ENCODE measurements around the gene MYO7B. TPM values are rescaled to one million over a fixed set of nuclear protein-coding genes. Genes with fewer than 3 reads are reported as not detected.

The MYO7B gene
- polyA plus RNA-seq, 2 of the 4 experiments (the other 2 are of a cell fraction): 0.04 to 0.09 TPM

GRCh38 chr2:127659408-127660290 lies 124.2 kb downstream of the MYO7B start:
- Histone ChIP-seq H3K4me3 (no peak overlapping the region), H3K4me1 (no peaks in the 10 kb centered on the region), H3K27ac (no peak overlapping the region), H3K9me3 (no peaks in the 10 kb centered on the region), H3K4me2 (no peak overlapping the region)
- 78% methylated on average over 11 of the region's 14 CpGs for WGBS (ENCODE audit: missing lambda C conversion rate)
- FAIRE-seq (no peak), ATAC-seq (no peak), DNase-seq (ENCODE audit: low read depth in 1 of 2, low spot score in 1 of 2) (no peak)
- ChIA-PET POLR2A (no interaction called here), CTCF (interaction anchor here (0.9 to 1.4 kb wide), 3 partner anchors 9 to 36 kb away, joined by 3 to 6 read pairs (median 4); no protein-coding TSS in a partner anchor)
- TF ChIP-seq MAFK (IDR thresholded peaks at IDR 0.05; ENCODE audit: partially characterized antibody) (peak; percentile 63), ELK1 (IDR thresholded peaks at IDR 0.05; ENCODE audit: low read depth, low read length) (no peak)

- FAIRE-seq (no peak), DNase-seq (ENCODE audit: low read depth in 1 of 2, low spot score in 1 of 2) (no peak), ATAC-seq (no peak)
- TF ChIP-seq CHD2 (IDR thresholded peaks at IDR 0.05; ENCODE audit: low read length, partially characterized antibody): no peak
- no peak for TF ChIP-seq PHF8 (IDR thresholded peaks at IDR 0.05; ENCODE audit: borderline replicate concordance, low read depth)
- WGBS (ENCODE audit: missing lambda C conversion rate): 84% methylated on average over 10 of the region's 10 CpGs
- H3K9me3 ChIP-seq: no peaks in the 10 kb centered on the region
- POLR2A ChIA-PET: no interaction called here
- H3K4me2 ChIP-seq: no peak overlapping the region
- no peaks in the 10 kb centered on the region for H3K4me1 ChIP-seq
- H3K4me3 ChIP-seq: no peak overlapping the region
- no peak overlapping the region for H3K27ac ChIP-seq
- CTCF ChIA-PET: interaction anchor here (1.3 to 1.4 kb wide), 2 partner anchors 10 to 26 kb away, joined by 4 to 6 read pairs; no protein-coding TSS in a partner anchor
These were observed 124.8 kb downstream of the MYO7B start for GRCh38 chr2:127660291-127660578.

GRCh38 chr2:127661072-127661649 lies 125.7 kb downstream of the MYO7B start:
- 89% methylated on average over 14 of the region's 14 CpGs for WGBS (ENCODE audit: missing lambda C conversion rate)
- ATAC-seq (no peak; a peak in 1 of 6 replicates), FAIRE-seq (no peak), DNase-seq (ENCODE audit: low read depth in 1 of 2, low spot score in 1 of 2) (no peak)
- no peak overlapping the region for H3K4me2 ChIP-seq
- TF ChIP-seq ATOH8 (CRISPR knock-in tag; IDR thresholded peaks at IDR 0.05; ENCODE audit: low read depth) (no peak), KDM1A (IDR thresholded peaks at IDR 0.05; ENCODE audit: low read depth) (no peak), E2F6 (IDR thresholded peaks at IDR 0.05; ENCODE audit: borderline replicate concordance, low read depth) (no peak), ELK1 (IDR thresholded peaks at IDR 0.05; ENCODE audit: low read depth, low read length) (no peak), RCOR1 (IDR thresholded peaks at IDR 0.05; ENCODE audit: low read depth, low read length) (no peak), EHMT2 (IDR thresholded peaks at IDR 0.05; ENCODE audit: low read depth) (no peak), TP53 (CRISPR knock-in tag; IDR thresholded peaks at IDR 0.05) (no peak), MYC (IDR thresholded peaks at IDR 0.05; ENCODE audit: borderline replicate concordance, low read length) (no peak), ZC3H11A (IDR thresholded peaks at IDR 0.05) (no peak), ZSCAN20 (CRISPR knock-in tag; IDR thresholded peaks at IDR 0.05) (no peak), JUN (IDR thresholded peaks at IDR 0.05) (no peak), REST (IDR thresholded peaks at IDR 0.05) (no peak), CHD2 (IDR thresholded peaks at IDR 0.05; ENCODE audit: low read length, partially characterized antibody) (no peak), FOSB (CRISPR knock-in tag; IDR thresholded peaks at IDR 0.05) (no peak)
- H3K4me1 ChIP-seq: no peaks in the 10 kb centered on the region
- POLR2A ChIA-PET: no interaction called here
- H3K4me3 ChIP-seq: no peak overlapping the region
- CTCF ChIA-PET: interaction anchor here (5.0 kb wide), 1 partner anchor 11 kb away, joined by 25 read pairs; no protein-coding TSS in a partner anchor
- H3K27ac ChIP-seq: no peak overlapping the region
- H3K9me3 ChIP-seq: no peaks in the 10 kb centered on the region

All from A549 (cell line).